HG02798 (cell line): ENCODE measurements around the gene CCDC88B.
A peak's percentile ranks its signal among the peaks of the same experiment; 100 is the strongest.
"Not testable (repeated sequence)": the region's sequence is repeated elsewhere in the genome, so short reads cannot be mapped to it uniquely, and the experiment has no call there.

Source experiments
- ATAC-seq: cut with Tn5 transposase; IDR thresholded peaks from one replicate; pipeline ENCODE4 v1.9.1; 2021; ENCODE audit warnings: mild to moderate bottlenecking; ENCODE audit not compliant: unreplicated experiment, poor library complexity

Gene CCDC88B

DNA sequence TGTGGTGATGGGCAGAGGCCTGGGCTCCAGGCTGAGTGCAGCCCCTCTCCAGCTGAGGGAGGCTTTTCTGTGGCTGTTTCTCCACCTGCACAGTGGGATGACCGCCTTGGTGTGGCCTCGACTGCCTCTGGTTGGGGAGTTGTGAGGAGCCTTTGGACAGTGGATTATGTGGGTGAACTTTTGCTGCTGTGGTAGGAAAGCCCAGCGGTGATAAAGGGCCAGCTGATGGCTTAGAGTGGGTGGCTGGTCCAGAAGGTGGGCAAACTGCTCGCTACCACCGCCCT is 36.0 kb upstream of the CCDC88B start:
- no peak for ATAC-seq

DNA sequence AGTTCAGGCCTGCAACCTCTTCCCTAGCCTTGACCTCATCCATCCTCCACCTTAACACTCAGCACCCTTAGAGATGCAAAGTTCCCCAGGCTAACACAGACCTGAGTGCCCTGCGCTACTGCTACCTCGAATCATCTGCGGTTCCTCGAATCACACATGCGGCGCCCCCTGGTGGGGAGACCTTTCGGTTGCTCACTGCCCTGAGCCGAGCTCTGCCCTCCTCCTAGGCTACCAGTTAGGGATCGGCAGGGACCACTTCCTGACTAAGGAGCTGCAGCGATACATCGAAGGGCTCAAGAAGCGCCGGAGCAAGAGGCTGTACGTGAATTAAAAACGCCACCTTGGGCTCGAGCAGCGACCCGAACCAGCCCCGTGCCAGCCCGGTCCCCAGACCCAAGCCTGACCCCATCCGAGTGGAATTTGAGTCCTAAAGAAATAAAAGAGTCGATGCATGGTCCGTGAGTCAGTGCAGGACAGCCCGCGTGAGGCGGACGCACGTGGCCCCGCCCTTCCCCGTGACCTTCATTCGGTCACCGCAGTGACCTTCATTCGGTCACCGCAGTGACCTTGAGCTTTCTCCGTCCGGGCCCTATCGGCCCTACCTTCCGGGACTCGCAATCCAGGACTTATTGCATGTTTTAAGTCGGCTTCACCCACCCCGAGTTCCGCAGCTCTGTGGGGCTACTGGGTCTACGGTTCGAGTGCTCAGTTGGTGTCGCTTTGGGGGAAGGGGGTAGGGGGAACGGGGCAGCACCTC is 35.5 kb upstream of the CCDC88B start:
- ATAC-seq, result peak; percentile 24

DNA sequence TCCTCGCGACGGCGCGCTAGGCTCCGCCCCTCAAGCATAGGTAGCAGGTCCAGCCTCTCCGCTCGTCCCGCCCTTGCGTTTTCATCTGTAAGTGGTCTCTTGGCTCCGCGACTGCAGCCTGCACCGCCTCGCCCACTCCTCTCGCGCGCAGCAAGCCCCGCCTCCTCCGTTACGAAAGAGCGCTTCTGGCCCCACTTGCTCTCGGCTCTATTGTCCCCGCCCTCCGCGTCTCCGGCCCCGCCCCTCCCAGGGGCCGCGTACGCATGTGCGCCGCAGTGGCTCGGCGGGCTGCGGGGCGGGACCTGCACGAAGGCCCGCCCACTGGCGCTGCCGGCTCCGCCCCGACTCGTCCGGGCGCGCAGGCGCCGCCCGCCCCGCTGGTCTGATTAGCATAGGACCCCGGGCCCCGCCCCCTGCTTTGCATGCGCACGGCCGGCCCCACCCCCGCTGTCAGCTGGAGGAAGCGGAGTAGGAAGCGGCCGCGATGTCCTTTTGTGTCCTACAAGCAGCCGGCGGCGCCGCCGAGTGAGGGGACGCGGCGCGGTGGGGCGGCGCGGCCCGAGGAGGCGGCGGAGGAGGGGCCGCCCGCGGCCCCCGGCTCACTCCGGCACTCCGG is 34.8 kb upstream of the CCDC88B start, which contains the start of gene ESRRA:
ESRRA (plus strand) TSS at position 450 of the 616 bp plus-strand sequence. CDS start 1,656 bp downstream, outside the sequence.
- peak; percentile 82 for ATAC-seq

DNA sequence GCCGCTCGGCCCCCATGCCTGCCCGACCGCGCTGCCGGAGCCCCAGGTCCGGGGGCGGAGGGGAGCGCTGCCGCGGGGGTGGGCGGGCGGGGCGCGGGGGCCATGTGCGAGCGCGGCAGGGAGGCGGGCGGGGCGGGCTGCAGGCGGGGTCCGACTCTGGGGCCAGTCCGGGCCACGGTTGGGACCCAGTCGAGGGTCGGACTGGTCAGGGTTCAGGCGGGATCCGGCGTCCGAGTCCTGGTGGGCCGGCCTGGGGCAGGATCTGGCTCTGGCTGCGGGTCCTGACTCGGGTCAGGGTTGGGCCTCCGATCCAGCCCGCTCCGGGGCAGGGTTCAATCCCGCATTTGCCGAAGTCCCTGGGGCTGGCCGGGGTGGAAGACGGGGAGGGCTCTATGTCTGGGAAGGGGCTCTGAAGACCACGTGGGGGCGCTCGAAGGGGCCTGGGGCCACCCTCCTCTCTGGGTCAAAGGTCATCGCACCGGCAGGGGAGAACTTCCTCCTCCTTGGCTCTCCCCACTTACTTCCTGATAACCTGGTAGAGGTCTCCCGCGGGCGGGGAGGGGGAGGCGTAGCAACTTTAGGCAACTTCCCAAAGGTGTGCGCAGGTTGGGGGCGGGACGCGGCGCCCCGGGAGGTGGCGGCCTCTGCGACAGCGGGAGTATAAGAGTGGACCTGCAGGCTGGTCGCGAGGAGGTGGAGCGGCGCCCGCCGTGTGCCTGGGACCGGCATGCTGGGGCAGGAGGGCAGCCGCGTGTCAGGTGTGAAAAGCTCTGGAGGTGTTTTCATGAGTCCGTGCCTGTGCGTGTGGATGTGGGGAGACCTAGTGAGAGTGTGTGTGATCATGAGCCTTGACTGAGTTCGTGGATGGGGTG is 34.1 kb upstream of the CCDC88B start:
- peak; percentile 20 for ATAC-seq

DNA sequence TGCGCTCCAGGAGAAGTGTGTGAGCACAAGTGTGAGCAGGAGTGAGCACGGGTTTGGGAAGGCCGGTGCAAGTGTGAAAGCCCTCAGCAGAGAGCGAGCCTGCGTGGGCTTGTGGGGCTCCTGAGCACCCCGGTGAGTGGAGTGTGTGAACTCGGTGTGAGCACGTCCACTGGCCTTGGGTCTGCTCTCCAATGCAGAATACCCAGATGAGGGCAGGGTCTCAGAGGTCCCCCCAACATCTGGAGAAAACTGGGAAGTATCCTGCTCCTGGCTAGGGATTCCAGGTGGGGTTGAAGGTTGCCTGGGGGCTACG is 33.5 kb upstream of the CCDC88B start:
- no peak for ATAC-seq

DNA sequence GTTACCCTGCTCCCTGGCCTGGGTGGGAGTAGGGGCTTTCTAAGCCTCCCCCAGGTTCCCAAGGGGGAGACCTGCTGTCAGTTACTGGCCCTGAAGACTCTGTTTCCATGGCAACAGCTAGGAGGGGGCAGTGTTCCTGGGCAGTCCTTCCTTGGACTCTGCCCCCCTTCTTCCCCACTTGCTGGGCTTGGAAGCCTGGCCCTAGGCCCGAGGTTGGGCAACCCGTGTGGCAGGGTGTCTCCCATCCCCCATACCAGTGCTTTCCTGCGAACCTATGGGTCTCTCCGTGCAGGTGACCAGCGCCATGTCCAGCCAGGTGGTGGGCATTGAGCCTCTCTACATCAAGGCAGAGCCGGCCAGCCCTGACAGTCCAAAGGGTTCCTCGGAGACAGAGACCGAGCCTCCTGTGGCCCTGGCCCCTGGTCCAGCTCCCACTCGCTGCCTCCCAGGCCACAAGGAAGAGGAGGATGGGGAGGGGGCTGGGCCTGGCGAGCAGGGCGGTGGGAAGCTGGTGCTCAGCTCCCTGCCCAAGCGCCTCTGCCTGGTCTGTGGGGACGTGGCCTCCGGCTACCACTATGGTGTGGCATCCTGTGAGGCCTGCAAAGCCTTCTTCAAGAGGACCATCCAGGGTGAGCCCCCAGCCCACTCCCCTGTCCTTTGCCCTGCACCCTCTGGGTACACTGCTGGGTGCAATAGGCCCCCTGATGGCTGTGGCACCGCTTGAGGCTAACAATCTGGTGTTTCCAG is 33.0 kb upstream of the CCDC88B start:
- no peak for ATAC-seq

DNA sequence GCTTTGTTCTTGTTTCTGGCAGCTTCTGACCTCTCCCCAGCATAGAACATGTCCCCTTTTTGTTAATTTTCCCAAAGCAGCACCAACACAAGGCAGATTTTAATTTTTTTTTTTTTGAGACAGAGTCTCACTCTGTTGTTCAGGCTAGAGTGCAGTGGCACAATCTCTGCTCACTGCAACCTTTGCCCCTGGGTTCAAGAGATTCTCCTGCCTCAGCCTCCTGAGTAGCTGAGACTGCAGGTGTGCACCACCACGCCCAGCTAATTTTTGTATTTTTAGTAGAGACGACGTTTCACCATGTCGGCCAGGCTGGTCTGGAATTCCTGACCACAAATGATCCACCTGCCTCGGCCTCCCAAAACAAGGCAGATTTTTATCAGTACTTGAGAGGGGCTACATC is 32.2 kb upstream of the CCDC88B start:
- ATAC-seq, result not testable (repeated sequence)

DNA sequence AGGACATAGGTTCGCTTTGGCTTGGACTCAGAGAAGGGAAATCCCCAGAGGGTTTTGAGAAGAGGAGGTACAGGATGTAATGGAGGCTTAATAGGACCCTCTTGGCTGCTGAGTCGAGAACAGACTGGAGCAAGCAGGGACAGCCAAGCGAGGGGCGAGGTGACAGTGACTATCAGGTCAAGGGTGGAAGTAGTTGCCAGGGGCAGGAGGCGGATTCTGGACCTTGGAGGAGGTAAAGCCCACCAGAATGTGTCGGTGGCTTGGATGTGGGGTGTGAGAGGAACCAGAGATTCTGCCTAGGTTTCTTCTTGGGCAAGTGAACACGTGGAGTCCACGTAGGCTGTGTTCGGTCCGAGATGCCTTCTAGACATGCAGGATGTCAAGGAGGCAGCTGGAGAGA is 27.1 kb upstream of the CCDC88B start:
- no peak for ATAC-seq

DNA sequence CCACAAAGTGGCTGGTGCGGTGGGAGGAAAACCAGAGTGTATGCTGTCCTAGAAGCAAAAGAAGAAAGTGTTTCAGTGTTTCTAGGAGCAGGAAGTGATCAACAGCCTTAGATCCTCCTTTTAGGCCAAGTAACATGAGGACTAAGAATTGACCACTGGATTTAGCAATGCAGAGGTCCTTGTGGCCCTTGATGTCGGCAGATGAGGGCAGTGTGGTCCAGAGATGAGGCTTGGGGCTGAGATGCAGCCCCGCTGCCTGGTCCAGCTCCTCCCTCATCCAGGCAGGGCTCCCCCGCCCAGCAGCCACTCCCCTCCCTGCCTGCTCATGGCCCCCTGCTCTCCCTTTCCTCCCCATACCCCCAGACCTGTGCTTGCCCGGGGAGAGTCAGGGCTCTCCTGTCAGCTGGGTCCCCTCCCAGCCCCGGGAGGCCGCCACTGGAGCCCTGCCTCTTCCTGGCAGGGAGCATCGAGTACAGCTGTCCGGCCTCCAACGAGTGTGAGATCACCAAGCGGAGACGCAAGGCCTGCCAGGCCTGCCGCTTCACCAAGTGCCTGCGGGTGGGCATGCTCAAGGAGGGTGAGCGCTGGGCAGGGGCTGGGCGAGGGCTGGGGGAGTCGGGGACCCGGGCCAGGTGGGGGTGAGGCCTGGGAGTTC is 26.4 kb upstream of the CCDC88B start:
- ATAC-seq, result no peak

DNA sequence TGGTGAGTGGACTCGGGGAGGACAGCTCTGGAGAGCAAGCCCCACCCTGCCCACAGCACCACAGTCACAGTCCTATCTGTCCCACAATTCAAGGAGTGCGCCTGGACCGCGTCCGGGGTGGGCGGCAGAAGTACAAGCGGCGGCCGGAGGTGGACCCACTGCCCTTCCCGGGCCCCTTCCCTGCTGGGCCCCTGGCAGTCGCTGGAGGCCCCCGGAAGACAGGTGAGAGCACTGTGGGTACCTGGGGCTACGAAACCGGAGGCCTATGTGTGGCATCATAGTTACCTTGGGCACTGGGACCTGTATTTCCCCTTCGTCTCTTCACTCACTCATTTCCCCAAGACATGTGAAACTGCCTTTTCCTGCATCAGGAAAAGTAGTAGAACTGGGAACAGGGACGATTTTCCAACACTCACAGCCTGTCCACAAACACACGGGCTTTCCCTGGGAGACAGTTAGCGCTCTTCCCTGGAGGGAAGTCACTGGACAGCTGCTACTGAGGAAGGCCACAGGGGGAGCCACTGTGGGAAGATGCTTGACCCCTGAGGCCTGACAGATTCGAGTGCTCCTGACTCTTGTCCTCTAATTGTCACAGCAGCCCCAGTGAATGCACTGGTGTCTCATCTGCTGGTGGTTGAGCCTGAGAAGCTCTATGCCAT is 25.7 kb upstream of the CCDC88B start:
- no peak for ATAC-seq

DNA sequence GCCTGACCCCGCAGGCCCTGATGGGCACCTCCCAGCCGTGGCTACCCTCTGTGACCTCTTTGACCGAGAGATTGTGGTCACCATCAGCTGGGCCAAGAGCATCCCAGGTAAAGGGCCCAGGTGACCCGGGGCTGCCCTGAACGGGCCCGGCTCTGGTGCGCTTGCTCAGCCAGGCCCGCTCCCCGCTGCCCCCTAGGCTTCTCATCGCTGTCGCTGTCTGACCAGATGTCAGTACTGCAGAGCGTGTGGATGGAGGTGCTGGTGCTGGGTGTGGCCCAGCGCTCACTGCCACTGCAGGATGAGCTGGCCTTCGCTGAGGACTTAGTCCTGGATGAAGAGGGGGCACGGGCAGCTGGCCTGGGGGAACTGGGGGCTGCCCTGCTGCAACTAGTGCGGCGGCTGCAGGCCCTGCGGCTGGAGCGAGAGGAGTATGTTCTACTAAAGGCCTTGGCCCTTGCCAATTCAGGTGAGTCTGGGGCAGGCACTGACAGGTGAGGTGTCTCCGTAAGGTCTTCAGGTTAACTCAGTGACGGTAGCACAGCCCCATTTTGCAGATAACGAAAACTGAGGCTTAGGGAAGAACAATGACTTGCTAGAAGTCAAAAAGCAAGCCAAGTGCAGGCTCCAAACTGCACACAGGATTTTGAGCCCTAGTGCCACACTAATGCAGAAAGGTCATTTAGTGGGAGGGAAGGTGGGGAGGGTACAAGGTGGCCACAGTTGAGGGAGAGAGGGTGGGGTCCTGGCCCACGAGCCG is 25.0 kb upstream of the CCDC88B start:
- ATAC-seq, result no peak

DNA sequence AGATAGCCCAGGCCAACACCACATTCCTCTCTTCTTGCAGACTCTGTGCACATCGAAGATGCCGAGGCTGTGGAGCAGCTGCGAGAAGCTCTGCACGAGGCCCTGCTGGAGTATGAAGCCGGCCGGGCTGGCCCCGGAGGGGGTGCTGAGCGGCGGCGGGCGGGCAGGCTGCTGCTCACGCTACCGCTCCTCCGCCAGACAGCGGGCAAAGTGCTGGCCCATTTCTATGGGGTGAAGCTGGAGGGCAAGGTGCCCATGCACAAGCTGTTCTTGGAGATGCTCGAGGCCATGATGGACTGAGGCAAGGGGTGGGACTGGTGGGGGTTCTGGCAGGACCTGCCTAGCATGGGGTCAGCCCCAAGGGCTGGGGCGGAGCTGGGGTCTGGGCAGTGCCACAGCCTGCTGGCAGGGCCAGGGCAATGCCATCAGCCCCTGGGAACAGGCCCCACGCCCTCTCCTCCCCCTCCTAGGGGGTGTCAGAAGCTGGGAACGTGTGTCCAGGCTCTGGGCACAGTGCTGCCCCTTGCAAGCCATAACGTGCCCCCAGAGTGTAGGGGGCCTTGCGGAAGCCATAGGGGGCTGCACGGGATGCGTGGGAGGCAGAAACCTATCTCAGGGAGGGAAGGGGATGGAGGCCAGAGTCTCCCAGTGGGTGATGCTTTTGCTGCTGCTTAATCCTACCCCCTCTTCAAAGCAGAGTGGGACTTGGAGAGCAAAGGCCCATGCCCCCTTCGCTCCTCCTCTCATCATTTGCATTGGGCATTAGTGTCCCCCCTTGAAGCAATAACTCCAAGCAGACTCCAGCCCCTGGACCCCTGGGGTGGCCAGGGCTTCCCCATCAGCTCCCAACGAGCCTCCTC is 24.1 kb upstream of the CCDC88B start:
- not testable (repeated sequence) for ATAC-seq

DNA sequence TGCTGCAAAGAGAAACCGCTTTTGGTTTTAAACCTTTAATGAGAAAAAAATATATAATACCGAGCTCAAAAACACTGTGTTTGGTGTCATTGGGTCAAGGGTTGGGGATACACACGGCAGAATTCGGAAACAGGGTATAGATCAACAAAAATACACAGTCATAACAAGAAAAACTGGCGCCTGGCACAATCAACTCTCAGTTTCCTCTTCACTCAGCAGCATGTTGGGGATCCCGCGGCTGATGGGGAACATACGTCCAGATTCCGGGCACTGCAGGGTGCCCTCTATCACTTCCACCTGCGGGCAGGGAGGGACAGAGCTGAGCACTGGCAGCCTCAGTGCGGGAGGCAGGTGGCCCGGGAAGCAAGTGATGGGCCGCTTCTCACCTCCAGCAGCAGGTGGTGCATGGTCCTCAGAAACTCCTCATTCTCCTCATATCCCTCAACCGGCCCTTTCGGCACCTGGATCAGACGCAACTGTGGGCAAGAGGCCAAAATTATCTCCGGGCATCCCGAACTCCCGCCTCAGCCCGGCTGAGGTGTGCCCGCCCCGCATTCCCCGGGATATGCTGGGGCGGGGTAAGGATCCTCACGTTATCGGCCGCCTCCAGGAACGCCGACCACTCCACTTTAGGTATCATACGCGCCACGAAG is 23.2 kb upstream of the CCDC88B start:
- no peak for ATAC-seq

DNA sequence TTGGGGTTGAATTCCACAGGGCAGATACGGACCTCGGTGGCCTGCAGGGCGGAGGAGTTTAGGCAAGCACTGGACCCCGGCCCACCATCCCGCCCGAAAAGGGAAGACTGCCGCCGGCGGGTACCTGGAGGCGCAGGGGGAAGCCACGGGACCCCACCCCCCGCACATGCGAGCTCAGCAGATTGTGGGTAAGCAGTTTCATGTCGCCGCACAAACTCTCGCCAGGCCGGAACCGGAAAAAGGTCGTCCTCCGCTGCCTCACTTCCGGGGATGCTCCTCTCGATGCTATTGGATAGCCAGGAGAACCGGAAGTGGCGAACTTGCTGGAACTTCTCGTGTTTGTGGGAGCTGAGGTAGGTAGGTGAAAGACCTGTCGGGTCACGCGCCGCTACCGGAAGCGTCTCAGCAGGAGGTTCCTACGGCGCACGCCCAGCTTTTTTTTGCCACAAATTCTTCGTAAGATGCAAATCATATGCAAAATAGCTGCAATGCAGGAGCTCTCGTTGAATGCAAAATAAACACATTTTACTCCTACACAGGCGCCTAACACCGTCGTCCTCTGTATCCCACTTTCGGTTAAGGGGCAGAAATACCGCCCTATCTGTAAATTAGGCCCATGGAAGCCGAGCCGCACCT is 22.6 kb upstream of the CCDC88B start, which contains the start of gene TRMT112:
TRMT112 (minus strand) TSS at position 235 of the 636 bp plus-strand sequence; CDS start at position 202, 33 bp downstream.
- ATAC-seq, result peak; percentile 71

DNA sequence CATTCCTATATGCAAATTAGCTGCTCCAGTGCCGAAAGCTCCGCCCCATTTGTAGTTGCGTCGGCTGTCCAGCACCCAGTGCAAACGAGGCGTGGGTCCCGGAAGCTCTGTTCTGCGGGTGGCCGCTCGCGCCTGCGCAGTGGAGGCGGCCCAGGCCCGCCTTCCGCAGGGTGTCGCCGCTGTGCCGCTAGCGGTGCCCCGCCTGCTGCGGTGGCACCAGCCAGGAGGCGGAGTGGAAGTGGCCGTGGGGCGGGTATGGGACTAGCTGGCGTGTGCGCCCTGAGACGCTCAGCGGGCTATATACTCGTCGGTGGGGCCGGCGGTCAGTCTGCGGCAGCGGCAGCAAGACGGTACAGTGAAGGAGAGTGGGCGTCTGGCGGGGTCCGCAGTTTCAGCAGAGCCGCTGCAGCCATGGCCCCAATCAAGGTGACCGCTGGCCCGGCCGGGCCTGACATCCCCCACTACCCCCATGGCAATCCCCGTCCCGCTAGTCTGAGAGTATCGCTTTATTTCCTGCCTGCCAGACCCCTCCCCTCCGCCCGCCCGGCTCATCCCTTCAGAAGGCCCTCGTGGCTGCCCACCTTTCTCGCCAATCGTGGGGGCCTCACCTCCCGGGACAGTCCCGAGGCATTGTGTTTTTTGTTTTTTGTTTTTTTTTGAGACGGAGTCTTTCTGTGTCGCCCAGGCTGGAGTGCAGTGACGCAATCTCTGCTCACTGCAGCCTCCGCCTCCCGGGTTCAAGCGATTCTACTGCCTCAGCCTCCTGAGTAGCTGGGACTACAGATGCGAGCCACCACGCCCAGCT is 21.8 kb upstream of the CCDC88B start, which contains the start of gene PRDX5:
PRDX5 (plus strand) TSS at position 161 of the 805 bp plus-strand sequence; CDS start at position 256, 95 bp downstream.
- ATAC-seq, result peak; percentile 84
